Natural killer cell treated with Interleukin-12 subunit alpha and Interleukin-12 subunit beta and Interleukin-15 and Interleukin-18, amount 100 ng/mL, for 72 hours (primary cell): ENCODE data around the gene ZNF92. TPM values are rescaled to one million over a fixed set of nuclear protein-coding genes. Genes with fewer than 3 reads are reported as not detected.
"Not testable (repeated sequence)": the region's sequence is repeated elsewhere in the genome, so short reads cannot be mapped to it uniquely, and the experiment has no call there.

ENCODE experiments used
- ATAC-seq, 2 donors: fragments of 150-1000 bp; cut with Tn5 transposase in 1 of 2; sonication (Bioruptor Pico), chemical (Tn5 transposase) in 1 of 2; 2 replicates each; pipeline ENCODE4 v1.10.0; 2021
- DNase-seq: peaks from one replicate; pipeline ENCODE4 v3.0.0; 2022; ENCODE audit warnings: low spot score
- H3K27ac Mint-ChIP-seq, 2 donors: 1 replicate in 1 of 2; 2 replicates in 1 of 2; pipeline ENCODE4 v1.8.0; 2022; ENCODE audit warnings: mixed read lengths in 2 of 2, mild to moderate bottlenecking in 1 of 2, moderate library complexity in 1 of 2
- H3K27me3 Mint-ChIP-seq, 2 donors: 1 replicate in 1 of 2; 2 replicates in 1 of 2; pipeline ENCODE4 v1.8.0; 2022; ENCODE audit warnings: mixed read lengths in 2 of 2
- H3K36me3 Mint-ChIP-seq: one replicate; pipeline ENCODE4 v1.8.0; 2022; ENCODE audit warnings: mixed read lengths
- H3K4me1 Mint-ChIP-seq, 2 donors: 1 replicate in 1 of 2; 2 replicates in 1 of 2; pipeline ENCODE4 v1.8.0; 2022; ENCODE audit warnings: low read depth in 2 of 2, mixed read lengths in 2 of 2, mild to moderate bottlenecking in 1 of 2
- H3K4me3 Mint-ChIP-seq: one replicate; pipeline ENCODE4 v1.8.0; 2022; ENCODE audit warnings: mixed read lengths
- H3K9me3 Mint-ChIP-seq: 2 replicates; pipeline ENCODE4 v1.8.0; 2022; ENCODE audit warnings: mixed read lengths
- total RNA-seq, 2 donors: library from RNA; stranded (reverse); gene quantifications; one replicate each; pipeline ENCODE4 v1.2.3, GENCODE V29; 2022

Gene ZNF92
- 10 to 100 TPM; 16.0 to 18.0 TPM for total RNA-seq

GRCh38 chr7:65373608-65374351, at the start of gene ZNF92:
Gene ZNF92, plus strand, starts transcription at chr7:65373855. Its CDS starts 143 bp downstream, at chr7:65373998.
- Mint-ChIP-seq H3K4me1 (peaks cover 21 to 22% of the 10 kb centered on the region in 2 donors), H3K36me3 (no peaks in the 10 kb centered on the region), H3K27me3 (no peaks in the 10 kb centered on the region), H3K9me3 (no peaks in the 10 kb centered on the region), H3K27ac (peak within 1 kb of the TSS; percentile 93 to 94), H3K4me3 (peak within 1 kb of the TSS; percentile 93)
- ATAC-seq (peak; percentile 99 to 100), DNase-seq (peak; percentile 96)

GRCh38 chr7:65325793-65326432, 47.7 kb upstream of the ZNF92 start:
- no peaks in the 10 kb centered on the region for H3K4me1 Mint-ChIP-seq
- ATAC-seq (peak; percentile 13 to 15), DNase-seq (no peak)
- no peaks in the 10 kb centered on the region for H3K9me3 Mint-ChIP-seq
- H3K36me3 Mint-ChIP-seq, result no peaks in the 10 kb centered on the region
- peaks cover 0 to 3% of the 10 kb centered on the region in 2 donors for H3K27me3 Mint-ChIP-seq
- no peak overlapping the region for H3K4me3 Mint-ChIP-seq
- no peak overlapping the region for H3K27ac Mint-ChIP-seq

- Mint-ChIP-seq H3K4me1 (no peaks in the 10 kb centered on the region), H3K9me3 (no peaks in the 10 kb centered on the region), H3K4me3 (no peak overlapping the region), H3K27me3 (peaks cover 0 to 19% of the 10 kb centered on the region in 2 donors), H3K36me3 (no peaks in the 10 kb centered on the region), H3K27ac (no peak overlapping the region)
- ATAC-seq (no peak), DNase-seq (no peak)
Measured at GRCh38 chr7:65338346-65338745, 35.3 kb upstream of the ZNF92 start.

GRCh38 chr7:65339257-65339656, 34.4 kb upstream of the ZNF92 start:
- H3K27ac Mint-ChIP-seq, result no peak overlapping the region
- no peaks in the 10 kb centered on the region for H3K4me1 Mint-ChIP-seq
- H3K36me3 Mint-ChIP-seq, result no peaks in the 10 kb centered on the region
- H3K27me3 Mint-ChIP-seq, result peaks cover 0 to 16% of the 10 kb centered on the region in 2 donors
- ATAC-seq, result no peak
- H3K9me3 Mint-ChIP-seq, result no peaks in the 10 kb centered on the region
- no peak for DNase-seq
- H3K4me3 Mint-ChIP-seq, result no peak overlapping the region

- ATAC-seq (no peak), DNase-seq (no peak)
- no peaks in the 10 kb centered on the region for H3K36me3 Mint-ChIP-seq
- H3K4me3 Mint-ChIP-seq, result no peak overlapping the region
- H3K27ac Mint-ChIP-seq, result no peak overlapping the region
- H3K4me1 Mint-ChIP-seq, result no peaks in the 10 kb centered on the region
- H3K27me3 Mint-ChIP-seq, result peaks cover 6 to 16% of the 10 kb centered on the region in 2 donors
- H3K9me3 Mint-ChIP-seq, result no peaks in the 10 kb centered on the region
Measured at GRCh38 chr7:65342723-65343629, 30.7 kb upstream of the ZNF92 start.

GRCh38 chr7:65344541-65344940, 29.1 kb upstream of the ZNF92 start:
- not testable (repeated sequence) for H3K4me1 Mint-ChIP-seq, ATAC-seq, H3K4me3 Mint-ChIP-seq, DNase-seq, H3K27ac Mint-ChIP-seq, H3K9me3 Mint-ChIP-seq, H3K36me3 Mint-ChIP-seq
- peaks cover 6 to 17% of the 10 kb centered on the region in 2 donors for H3K27me3 Mint-ChIP-seq

GRCh38 chr7:65354263-65354662, 19.4 kb upstream of the ZNF92 start:
- H3K4me1 Mint-ChIP-seq, result no peaks in the 10 kb centered on the region
- H3K4me3 Mint-ChIP-seq, result no peak overlapping the region
- no peaks in the 10 kb centered on the region for H3K9me3 Mint-ChIP-seq
- H3K27me3 Mint-ChIP-seq, result peaks cover 17 to 18% of the 10 kb centered on the region in 2 donors
- H3K36me3 Mint-ChIP-seq, result no peaks in the 10 kb centered on the region
- no peak for DNase-seq
- no peak overlapping the region for H3K27ac Mint-ChIP-seq
- ATAC-seq, result no peak

- DNase-seq (no peak), ATAC-seq (no peak)
- Mint-ChIP-seq H3K27ac (no peak overlapping the region), H3K36me3 (no peaks in the 10 kb centered on the region), H3K4me1 (peaks cover 2 to 3% of the 10 kb centered on the region in 2 donors), H3K9me3 (no peaks in the 10 kb centered on the region), H3K4me3 (no peak overlapping the region), H3K27me3 (no peaks in the 10 kb centered on the region)
Measured at GRCh38 chr7:65369843-65370242, 3.8 kb upstream of the ZNF92 start.

GRCh38 chr7:65371468-65371867, 2.2 kb upstream of the ZNF92 start:
- peaks cover 8 to 11% of the 10 kb centered on the region in 2 donors for H3K4me1 Mint-ChIP-seq
- H3K9me3 Mint-ChIP-seq, result no peaks in the 10 kb centered on the region
- H3K36me3 Mint-ChIP-seq, result no peaks in the 10 kb centered on the region
- H3K27me3 Mint-ChIP-seq, result no peaks in the 10 kb centered on the region
- ATAC-seq (no peak), DNase-seq (no peak)
- H3K4me3 Mint-ChIP-seq, result no peak overlapping the region
- no peak overlapping the region for H3K27ac Mint-ChIP-seq

- H3K27me3 Mint-ChIP-seq, result no peaks in the 10 kb centered on the region
- peaks cover 66 to 68% of the 10 kb centered on the region in 2 donors for H3K4me1 Mint-ChIP-seq
- H3K4me3 Mint-ChIP-seq, result no peak overlapping the region
- H3K9me3 Mint-ChIP-seq, result no peaks in the 10 kb centered on the region
- H3K27ac Mint-ChIP-seq, result no peak overlapping the region
- no peak for ATAC-seq
- H3K36me3 Mint-ChIP-seq, result peaks cover 7% of the 10 kb centered on the region
- no peak for DNase-seq
Measured at GRCh38 chr7:65379318-65379717, 5.7 kb downstream of the ZNF92 start.

GRCh38 chr7:65381742-65382141, 8.1 kb downstream of the ZNF92 start:
- peaks cover 7% of the 10 kb centered on the region for H3K36me3 Mint-ChIP-seq
- H3K27ac Mint-ChIP-seq, result no peak overlapping the region
- peaks cover 63 to 64% of the 10 kb centered on the region in 2 donors for H3K4me1 Mint-ChIP-seq
- no peak for DNase-seq
- no peaks in the 10 kb centered on the region for H3K27me3 Mint-ChIP-seq
- no peak for ATAC-seq
- H3K4me3 Mint-ChIP-seq, result no peak overlapping the region
- no peaks in the 10 kb centered on the region for H3K9me3 Mint-ChIP-seq

- DNase-seq, result no peak
- Mint-ChIP-seq H3K27ac (no peak overlapping the region), H3K27me3 (no peaks in the 10 kb centered on the region), H3K4me3 (no peak overlapping the region), H3K4me1 (peaks cover 58 to 61% of the 10 kb centered on the region in 2 donors), H3K36me3 (peaks cover 7% of the 10 kb centered on the region), H3K9me3 (no peaks in the 10 kb centered on the region)
- no peak for ATAC-seq
Measured at GRCh38 chr7:65382452-65382851, 8.8 kb downstream of the ZNF92 start.

- Mint-ChIP-seq H3K36me3 (peaks cover 4% of the 10 kb centered on the region), H3K27ac (no peak overlapping the region), H3K9me3 (no peaks in the 10 kb centered on the region), H3K4me1 (peaks cover 17 to 20% of the 10 kb centered on the region in 2 donors), H3K27me3 (no peaks in the 10 kb centered on the region), H3K4me3 (no peak overlapping the region)
- ATAC-seq (no peak), DNase-seq (no peak)
Measured at GRCh38 chr7:65387891-65388290, 14.2 kb downstream of the ZNF92 start.
